Activated naive CD8-positive, alpha-beta T cell (primary cell): ENCODE results near the gene PIEZO1.

ENCODE experiments used
- H3K27ac Mint-ChIP-seq: one replicate; pipeline ENCODE4 v1.8.0; 2021; ENCODE audit warnings: mixed read lengths
- H3K27me3 Mint-ChIP-seq: one replicate; pipeline ENCODE4 v1.8.0; 2021; ENCODE audit warnings: mixed read lengths
- H3K36me3 Mint-ChIP-seq: one replicate; pipeline ENCODE4 v1.8.0; 2021; ENCODE audit warnings: mixed read lengths
- H3K4me1 Mint-ChIP-seq: one replicate; pipeline ENCODE4 v1.8.0; 2021; ENCODE audit warnings: low read depth, mixed read lengths
- H3K4me3 Mint-ChIP-seq: one replicate; pipeline ENCODE4 v1.8.0; 2021; ENCODE audit warnings: mild to moderate bottlenecking, mixed read lengths
- H3K9me3 Mint-ChIP-seq: one replicate; pipeline ENCODE4 v1.8.0; 2021; ENCODE audit warnings: low read depth, mixed read lengths

The PIEZO1 gene

DNA sequence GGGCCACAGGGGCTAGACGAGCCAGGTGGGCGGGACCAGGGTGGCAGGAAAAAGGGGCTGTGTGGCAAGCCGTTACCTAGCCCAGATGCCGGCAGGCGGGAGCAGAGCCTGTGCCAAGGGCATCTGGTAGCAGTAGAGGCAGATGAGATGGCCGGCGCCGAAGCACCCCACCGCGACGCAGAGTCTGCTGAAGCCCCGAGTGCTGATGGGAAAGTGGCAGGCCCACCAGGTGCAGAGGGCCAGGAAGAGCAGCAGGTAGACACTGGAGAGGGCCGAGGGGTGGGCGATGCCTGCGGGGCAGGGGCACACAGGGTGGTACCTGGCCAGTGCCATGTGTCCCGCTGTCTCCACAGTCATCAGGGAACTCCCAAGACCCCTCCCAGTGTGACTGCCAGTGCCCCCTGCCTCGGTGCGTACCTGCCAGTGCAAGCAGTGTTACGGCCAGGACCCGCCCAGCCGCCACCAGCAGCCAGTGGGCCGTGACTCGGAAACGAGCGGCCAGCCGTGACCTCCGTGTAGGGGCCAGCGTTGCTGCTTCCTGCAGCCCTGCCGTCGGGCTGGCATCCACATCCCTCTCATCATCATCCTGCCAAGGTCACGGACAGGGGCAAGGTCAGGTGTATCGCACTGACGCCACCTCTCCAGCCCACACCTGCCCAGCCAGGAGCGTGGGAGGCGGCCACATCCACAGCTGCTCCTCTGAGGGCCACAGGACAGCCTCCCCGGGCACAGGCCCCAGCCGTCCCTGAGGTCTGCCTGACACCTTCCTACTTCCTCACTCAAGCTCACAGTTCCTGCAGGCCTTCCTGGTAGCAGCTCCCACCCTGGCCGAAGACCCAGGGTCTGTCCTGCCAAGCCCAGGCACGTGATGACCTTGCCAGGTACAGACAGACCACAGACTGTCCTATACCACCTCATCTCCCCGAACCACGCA, 46.6 kb downstream of the PIEZO1 start:
- Mint-ChIP-seq H3K27ac (no peak overlapping the region), H3K36me3 (no peaks in the 10 kb centered on the region), H3K4me3 (no peak overlapping the region), H3K4me1 (peaks cover under 1% of the 10 kb centered on the region), H3K9me3 (no peaks in the 10 kb centered on the region), H3K27me3 (no peaks in the 10 kb centered on the region)

DNA sequence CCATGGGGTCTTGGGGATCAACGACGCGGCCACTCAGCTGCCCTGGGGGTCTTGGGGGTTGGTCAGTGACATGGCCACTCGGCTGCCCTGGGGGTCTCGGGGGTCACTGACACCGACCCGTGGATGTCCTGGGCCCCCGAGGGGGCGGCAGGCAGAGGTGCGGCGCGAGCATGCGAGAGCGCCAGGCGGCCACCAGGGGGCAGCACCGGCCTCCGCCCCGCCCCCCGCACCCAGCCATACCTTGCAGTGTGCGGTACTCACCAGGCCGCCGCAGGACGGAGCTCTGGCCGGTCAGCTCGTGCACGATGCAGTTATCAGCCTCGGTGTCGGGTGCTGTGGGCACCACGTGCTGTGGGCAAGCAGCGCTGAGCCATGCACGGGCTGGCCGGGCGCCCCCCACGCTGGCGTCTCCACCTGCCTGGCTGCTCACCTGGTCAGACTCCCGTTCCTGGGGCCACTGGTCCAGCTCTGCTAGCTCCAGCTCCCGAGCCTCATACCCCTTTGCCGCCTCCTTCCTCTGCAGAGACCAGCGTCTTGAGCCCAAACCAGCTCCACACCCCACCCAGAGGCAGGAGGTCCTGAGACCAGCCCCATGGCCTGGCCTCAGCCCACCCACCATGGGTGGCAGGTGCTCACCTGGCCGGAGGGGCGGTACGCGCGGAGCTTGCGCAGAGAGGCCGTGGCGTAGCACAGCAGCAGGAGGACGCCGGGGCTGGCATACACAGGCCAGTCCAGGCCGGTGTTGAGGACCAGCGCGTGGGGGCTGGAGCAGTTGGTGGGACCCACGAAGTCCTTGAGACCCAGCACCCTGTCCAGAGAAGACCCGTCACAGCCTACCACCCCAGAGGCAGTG, 47.5 kb downstream of the PIEZO1 start:
- Mint-ChIP-seq H3K4me1 (no peaks in the 10 kb centered on the region), H3K27ac (no peak overlapping the region), H3K9me3 (no peaks in the 10 kb centered on the region), H3K4me3 (no peak overlapping the region), H3K27me3 (no peaks in the 10 kb centered on the region), H3K36me3 (no peaks in the 10 kb centered on the region)

DNA sequence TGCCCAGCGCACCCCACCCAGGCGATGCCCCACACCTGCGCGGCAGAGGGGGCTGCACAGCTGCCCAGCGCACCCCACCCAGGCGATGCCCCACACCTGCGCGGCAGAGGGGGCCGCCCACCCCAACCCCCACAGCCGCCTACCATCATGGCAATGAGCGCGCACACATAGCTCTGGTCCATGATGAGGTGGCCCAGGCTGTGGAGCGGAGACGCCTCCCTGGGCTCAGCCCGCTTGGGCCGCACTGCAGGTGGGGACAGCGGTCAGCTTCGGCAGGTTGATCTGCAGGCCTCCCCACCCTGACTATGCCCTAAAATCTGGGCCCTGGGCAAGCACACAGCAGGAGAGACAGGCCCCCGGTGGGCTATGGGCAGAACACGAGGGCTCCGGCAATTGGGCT, 48.5 kb downstream of the PIEZO1 start:
- H3K4me1 Mint-ChIP-seq, result no peaks in the 10 kb centered on the region
- no peaks in the 10 kb centered on the region for H3K36me3 Mint-ChIP-seq
- no peak overlapping the region for H3K4me3 Mint-ChIP-seq
- no peaks in the 10 kb centered on the region for H3K9me3 Mint-ChIP-seq
- no peak overlapping the region for H3K27ac Mint-ChIP-seq
- H3K27me3 Mint-ChIP-seq, result no peaks in the 10 kb centered on the region

DNA sequence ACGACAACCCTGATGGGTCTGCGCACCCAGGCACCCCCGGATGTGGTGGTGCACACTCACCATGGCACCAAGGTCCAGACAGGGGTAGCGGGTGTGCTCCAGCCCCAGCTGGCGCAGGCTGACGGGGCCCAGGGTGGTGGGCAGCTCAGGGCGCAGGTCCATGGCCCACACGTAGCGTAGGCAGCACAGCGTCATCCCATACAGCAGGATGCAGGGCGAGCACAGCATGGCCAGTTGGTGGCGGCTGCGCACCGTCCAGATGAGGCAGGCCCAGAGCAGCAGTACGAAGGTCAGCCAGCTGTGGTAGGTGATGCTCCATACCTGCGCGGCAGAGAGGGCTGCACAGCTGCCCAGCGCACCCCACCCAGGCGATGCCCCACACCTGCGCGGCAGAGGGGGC, 48.9 kb downstream of the PIEZO1 start:
- H3K4me3 Mint-ChIP-seq, result no peak overlapping the region
- no peaks in the 10 kb centered on the region for H3K27me3 Mint-ChIP-seq
- H3K36me3 Mint-ChIP-seq, result no peaks in the 10 kb centered on the region
- no peak overlapping the region for H3K27ac Mint-ChIP-seq
- H3K9me3 Mint-ChIP-seq, result no peaks in the 10 kb centered on the region
- H3K4me1 Mint-ChIP-seq, result peaks cover 2% of the 10 kb centered on the region

DNA sequence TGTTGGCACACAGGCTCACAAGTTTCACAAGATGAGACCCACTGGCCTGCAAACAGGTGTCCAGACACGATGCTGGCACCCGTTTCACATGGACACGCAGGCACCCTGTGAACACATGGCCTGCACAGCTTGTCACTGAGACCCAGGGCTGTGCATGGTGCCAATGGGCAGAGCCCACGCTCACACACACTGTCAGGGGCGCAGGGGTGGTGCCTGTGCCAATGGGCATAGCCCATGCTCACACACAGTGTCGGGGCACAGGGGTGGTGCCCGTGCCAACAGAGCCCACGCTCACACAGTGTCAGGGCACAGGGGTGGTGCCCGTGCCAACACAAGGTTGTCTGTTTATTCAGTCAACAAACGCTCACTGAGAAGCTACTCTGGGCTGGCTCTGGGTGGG, 49.4 kb downstream of the PIEZO1 start:
- H3K4me1 Mint-ChIP-seq, result peaks cover 2% of the 10 kb centered on the region
- no peaks in the 10 kb centered on the region for H3K27me3 Mint-ChIP-seq
- H3K36me3 Mint-ChIP-seq, result no peaks in the 10 kb centered on the region
- H3K4me3 Mint-ChIP-seq, result no peak overlapping the region
- H3K9me3 Mint-ChIP-seq, result no peaks in the 10 kb centered on the region
- H3K27ac Mint-ChIP-seq, result no peak overlapping the region

DNA sequence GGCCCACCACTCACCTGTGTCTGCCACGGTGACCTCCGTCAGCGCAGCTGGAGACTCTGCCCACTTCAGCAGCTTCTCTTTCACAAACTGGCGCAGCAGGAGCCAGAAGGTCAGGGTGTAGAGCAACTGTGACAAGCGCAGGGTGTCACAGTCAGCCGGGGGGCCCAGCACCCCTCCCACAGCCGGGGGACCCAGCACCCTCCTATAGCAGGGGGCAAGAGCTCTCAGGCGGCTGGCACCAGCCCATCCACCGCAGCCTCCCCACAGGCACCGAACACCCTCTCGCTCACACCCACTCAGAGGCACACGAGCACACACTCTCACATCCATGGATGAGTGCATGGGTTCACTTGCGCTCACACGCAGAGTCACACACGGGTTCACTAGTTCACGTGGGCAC, 49.9 kb downstream of the PIEZO1 start:
- no peaks in the 10 kb centered on the region for H3K9me3 Mint-ChIP-seq
- H3K27me3 Mint-ChIP-seq, result no peaks in the 10 kb centered on the region
- no peak overlapping the region for H3K27ac Mint-ChIP-seq
- H3K4me3 Mint-ChIP-seq, result no peak overlapping the region
- H3K4me1 Mint-ChIP-seq, result peaks cover 2% of the 10 kb centered on the region
- H3K36me3 Mint-ChIP-seq, result no peaks in the 10 kb centered on the region

DNA sequence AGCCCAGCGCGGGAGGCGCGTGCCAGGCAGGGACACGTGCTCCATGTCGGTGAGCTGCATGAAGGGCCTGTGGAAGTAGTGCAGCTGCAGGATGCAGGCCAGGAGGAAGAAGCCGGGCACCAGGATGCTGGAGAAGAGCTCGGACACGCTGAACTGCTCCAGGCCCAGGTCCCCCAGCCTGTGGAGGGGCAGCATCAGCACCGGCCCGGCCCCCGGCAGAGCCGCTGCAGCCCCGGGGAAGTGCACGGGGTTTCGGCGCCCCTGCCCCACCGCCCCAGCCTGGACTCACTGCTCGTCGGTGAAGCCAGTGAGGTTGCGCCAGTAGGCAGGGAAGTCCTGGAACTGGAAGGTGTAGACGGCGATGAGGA, 50.7 kb downstream of the PIEZO1 start:
- no peaks in the 10 kb centered on the region for H3K27me3 Mint-ChIP-seq
- no peaks in the 10 kb centered on the region for H3K36me3 Mint-ChIP-seq
- peaks cover 2% of the 10 kb centered on the region for H3K4me1 Mint-ChIP-seq
- no peaks in the 10 kb centered on the region for H3K9me3 Mint-ChIP-seq
- H3K4me3 Mint-ChIP-seq, result no peak overlapping the region
- no peak overlapping the region for H3K27ac Mint-ChIP-seq

DNA sequence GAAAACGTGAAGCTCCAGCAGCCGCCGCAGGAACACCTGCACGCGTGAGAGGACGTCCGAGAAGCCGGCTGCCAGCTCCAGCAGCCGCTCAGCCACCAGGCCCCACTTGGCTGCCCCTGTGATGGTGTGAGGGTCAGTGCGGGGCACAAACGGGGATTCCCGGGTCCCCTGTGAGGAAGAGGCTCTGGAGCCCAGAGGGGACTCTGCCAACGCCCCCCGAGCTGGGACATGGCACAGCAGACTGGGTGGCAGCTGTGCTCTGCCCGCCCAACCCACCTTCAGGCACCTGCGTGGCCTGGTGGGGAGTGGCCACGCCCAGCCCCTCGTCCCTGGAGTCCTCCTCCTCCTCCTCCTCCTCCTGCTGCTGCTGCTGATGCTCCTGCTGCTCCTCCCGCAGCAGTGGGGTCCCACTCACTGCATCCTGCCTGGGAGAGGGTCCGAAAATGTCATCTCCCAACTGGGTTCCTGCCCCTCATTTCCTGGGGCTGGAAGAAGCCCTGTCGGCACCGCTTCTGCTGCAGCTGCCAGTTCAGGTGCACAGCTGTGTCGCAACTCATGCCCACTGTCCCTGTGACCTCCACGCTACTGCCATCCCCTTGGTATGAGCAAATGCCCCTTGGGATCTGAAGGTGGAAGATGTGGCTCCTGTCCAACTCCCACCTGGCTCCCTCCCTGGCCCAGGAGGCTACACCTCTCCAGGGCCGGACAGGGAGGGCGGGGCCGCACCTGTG, 51.2 kb downstream of the PIEZO1 start:
- Mint-ChIP-seq H3K4me3 (no peak overlapping the region), H3K4me1 (peaks cover 2% of the 10 kb centered on the region), H3K9me3 (no peaks in the 10 kb centered on the region), H3K27ac (no peak overlapping the region), H3K36me3 (no peaks in the 10 kb centered on the region), H3K27me3 (no peaks in the 10 kb centered on the region)

DNA sequence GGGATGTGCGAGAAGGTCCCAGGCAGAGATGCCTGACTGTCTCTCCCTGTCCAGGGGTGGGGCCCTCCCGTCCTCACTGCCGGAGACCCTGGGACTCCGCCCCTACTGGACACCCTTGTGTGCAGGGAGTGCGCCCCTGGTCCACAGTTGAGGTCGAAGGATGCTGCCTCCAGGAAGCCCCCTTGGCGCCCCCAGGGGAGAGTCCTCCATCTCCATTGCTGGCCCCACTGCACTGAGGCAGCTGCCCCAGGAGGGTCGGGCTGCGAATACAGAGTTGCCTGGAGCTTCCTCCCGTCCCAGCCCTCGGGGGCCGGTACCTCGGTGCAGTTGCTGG, 52.1 kb downstream of the PIEZO1 start:
- H3K27ac Mint-ChIP-seq, result no peak overlapping the region
- no peaks in the 10 kb centered on the region for H3K27me3 Mint-ChIP-seq
- no peaks in the 10 kb centered on the region for H3K36me3 Mint-ChIP-seq
- H3K4me3 Mint-ChIP-seq, result no peak overlapping the region
- no peaks in the 10 kb centered on the region for H3K9me3 Mint-ChIP-seq
- peaks cover 2% of the 10 kb centered on the region for H3K4me1 Mint-ChIP-seq

DNA sequence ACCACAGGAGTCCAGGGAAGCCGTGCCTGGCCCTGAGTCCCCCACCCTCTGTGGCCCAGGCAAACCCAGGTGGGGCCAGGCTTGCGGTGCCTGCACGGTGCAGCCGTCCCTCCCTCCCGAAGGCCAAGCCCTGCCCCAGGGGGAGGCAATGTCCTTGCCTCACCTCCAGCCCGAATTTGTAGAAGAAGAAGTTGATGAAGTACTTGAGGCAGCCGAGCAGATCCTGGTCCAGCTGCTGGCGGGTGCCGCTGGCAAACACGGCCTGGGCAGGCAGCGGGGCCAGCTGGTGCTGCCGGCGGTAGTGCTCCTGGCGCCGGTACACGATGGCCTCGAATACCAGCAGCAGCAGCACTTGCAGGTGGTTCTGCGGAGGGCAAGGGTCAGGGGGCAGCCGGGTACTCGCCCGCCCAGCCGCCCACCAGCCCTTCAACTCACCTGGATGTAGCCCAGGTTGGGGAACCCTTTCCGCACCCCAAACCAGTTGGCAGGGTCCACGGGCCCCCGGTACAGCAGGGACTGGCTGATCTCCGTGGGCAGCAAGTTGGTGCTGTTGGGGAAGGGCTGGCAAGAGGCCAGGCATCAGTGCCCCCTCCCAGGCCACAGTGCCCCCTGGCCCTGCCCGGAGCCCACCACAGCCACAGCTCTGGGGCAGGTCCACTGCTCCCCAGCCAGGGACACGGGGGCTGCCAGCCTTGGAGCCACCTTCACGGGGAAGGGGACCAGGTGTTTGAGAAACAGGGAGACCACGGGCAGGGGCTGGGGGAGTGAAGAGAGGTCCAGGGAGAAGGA, 52.7 kb downstream of the PIEZO1 start:
- Mint-ChIP-seq H3K4me1 (peaks cover 2% of the 10 kb centered on the region), H3K9me3 (no peaks in the 10 kb centered on the region), H3K36me3 (no peaks in the 10 kb centered on the region), H3K4me3 (no peak overlapping the region), H3K27me3 (no peaks in the 10 kb centered on the region), H3K27ac (no peak overlapping the region)

DNA sequence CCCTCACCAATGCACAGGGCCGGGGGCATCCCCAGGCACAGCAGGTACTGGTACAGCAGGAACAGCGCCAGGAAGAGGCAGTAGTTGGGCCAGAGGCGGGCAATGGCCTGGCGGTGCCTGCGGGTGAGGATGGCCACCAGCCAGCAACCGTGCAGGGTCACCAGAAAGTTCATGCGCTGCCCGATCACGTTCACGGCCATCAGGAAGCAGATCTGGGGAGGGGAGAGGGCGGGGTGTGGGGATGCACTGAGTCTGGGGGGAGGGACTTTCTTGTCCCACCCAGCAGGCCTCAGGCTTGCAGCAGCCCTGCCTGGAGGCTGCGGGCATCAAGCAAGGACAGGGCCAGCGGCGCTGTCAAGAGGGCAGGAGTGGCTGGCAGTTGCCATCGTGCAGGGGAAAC, 53.3 kb downstream of the PIEZO1 start:
- Mint-ChIP-seq H3K4me3 (no peak overlapping the region), H3K9me3 (no peaks in the 10 kb centered on the region), H3K4me1 (peaks cover 2% of the 10 kb centered on the region), H3K27me3 (no peaks in the 10 kb centered on the region), H3K36me3 (no peaks in the 10 kb centered on the region), H3K27ac (no peak overlapping the region)

DNA sequence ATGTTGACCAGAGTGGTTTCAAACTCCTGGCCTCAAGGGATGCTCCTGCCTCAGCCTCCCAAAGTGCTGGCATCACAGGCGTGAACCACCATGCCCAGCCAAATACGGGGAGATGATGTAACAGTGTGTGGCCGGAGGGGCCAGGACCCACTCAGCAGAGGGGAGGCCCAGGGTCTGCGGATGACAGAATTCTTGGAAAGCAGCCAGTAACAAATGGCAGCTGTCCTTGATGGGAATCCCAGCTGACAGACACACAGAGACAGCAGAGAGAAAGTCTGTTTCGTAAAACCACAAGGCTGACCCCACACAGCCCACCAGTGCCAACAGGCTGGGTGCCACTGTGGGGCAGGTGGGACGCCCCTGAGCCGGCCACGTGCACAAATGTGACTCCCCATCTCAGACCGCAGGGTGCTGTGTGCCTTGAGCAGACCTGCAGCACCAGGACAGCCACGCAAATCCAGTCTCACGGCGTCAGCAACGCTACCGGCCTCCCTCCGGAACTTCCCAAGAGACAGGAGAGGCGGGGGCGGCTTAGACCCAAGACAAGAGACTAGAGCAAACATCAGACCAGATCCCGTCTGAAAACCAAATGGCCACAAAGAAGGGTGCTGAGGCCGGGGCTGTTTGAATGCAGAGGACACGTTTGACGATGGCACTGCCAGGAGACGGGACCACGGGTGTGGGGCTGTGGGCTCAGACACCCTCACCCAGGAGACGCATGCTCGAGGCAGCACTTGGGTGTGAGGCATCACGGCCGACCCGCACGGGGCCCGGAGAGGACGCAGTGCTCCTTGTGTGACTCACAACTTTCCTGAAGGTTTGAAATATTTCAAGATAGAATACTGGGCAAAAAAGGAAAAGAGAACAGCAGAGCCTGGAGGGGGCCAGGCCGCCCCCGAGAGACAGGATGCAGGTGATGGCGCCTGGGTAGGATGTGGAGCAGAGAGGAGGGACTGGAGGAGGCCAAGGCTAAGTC, 54.1 kb downstream of the PIEZO1 start:
- Mint-ChIP-seq H3K27me3 (no peaks in the 10 kb centered on the region), H3K4me3 (no peak overlapping the region)

DNA sequence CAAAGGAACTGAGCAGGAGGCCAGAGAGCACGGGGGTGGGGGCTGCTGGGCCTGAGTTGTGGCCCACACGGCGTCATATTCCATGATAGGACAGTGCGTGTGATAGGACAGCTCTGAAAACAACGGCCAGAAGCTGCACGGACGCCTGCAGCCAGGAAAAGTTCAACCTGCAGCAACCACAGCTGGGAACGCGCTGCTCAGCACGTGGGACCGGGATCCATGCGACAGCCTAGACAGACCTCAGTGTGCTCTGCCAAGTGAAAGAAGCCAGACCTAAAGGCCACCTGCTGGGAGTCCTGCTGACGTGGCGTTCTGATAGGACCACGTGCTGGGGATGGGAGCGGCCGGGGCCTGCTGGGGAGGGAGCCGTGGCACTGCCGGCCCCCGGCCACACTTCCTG, 57.1 kb downstream of the PIEZO1 start:
- no peaks in the 10 kb centered on the region for H3K27me3 Mint-ChIP-seq
- no peak overlapping the region for H3K4me3 Mint-ChIP-seq
- H3K36me3 Mint-ChIP-seq, result no peaks in the 10 kb centered on the region
- H3K27ac Mint-ChIP-seq, result no peak overlapping the region
- peaks cover 2% of the 10 kb centered on the region for H3K4me1 Mint-ChIP-seq
- H3K9me3 Mint-ChIP-seq, result no peaks in the 10 kb centered on the region

More for the DNA sequence above, 54.1 kb downstream of the PIEZO1 start:
- Mint-ChIP-seq H3K4me1 (peaks cover 2% of the 10 kb centered on the region), H3K9me3 (no peaks in the 10 kb centered on the region), H3K36me3 (no peaks in the 10 kb centered on the region), H3K27ac (no peak overlapping the region)
